Pancreas (tissue), 10 donors: ENCODE results near the gene PSMD13. TPM values are rescaled to one million over a fixed set of nuclear protein-coding genes. Genes with fewer than 3 reads are reported as not detected.
"Not testable (repeated sequence)": the region's sequence is repeated elsewhere in the genome, so short reads cannot be mapped to it uniquely, and the experiment has no call there.

Experiments
- ATAC-seq, 4 donors: fragments of 200-7000 bp; cut with Tn5 transposase; one replicate each; pipeline versions ENCODE4 v1.8.0 to v1.9.1; 2020; ENCODE audit warnings: mild to moderate bottlenecking in 4 of 4, moderate library complexity in 4 of 4
- DNase-seq, 6 donors: peaks; one replicate each; pipeline ENCODE4 v3.0.0-alpha.2; 2020
- FAIRE-seq: peaks from 2 replicates; lab custom pipeline; 2012; peaks lifted over from hg19 to GRCh38; lab: Jason Lieb, UNC
- H3K27ac ChIP-seq, 4 donors: fragments of 200-600 bp; sonication (generic); 1 replicate in 3 of 4; 2 replicates in 1 of 4; pipeline versions ENCODE4 v1.5.0 to v1.8.0; 2020
- H3K27me3 ChIP-seq, 4 donors: fragments of 200-600 bp; one replicate each; pipeline ENCODE4 v1.8.0; 2021
- H3K36me3 ChIP-seq, 3 donors: fragments of 200-600 bp; sonication (generic) in 1 of 3; one replicate each; pipeline versions ENCODE4 v1.5.0 to v1.8.0; 2020 to 2021
- H3K4me1 ChIP-seq, 3 donors: fragments of 200-600 bp; one replicate each; pipeline ENCODE4 v1.8.0; 2021
- H3K4me3 ChIP-seq, 4 donors: fragments of 200-600 bp; sonication (generic) in 2 of 4; one replicate each; pipeline versions ENCODE4 v1.5.0 to v1.8.0; 2020 to 2021
- H3K9me3 ChIP-seq, 4 donors: fragments of 200-600 bp; one replicate each; pipeline ENCODE4 v1.8.0; 2021
- CTCF ChIP-seq, 4 donors: fragments of 200-600 bp; sonication (generic) in 3 of 4; IDR thresholded peaks; one replicate each; pipeline versions ENCODE4 v1.5.0 to v1.8.0; 2021; ENCODE audit warnings: antibody characterized with exemption in 4 of 4
- WGBS, 2 donors: extraction: QIAGEN DNeasy Blood & Tissue Kit; methylation state at CpG; one replicate each; pipeline ENCODE4 v1.1.7; 2013; 5-methylcytosine and 5-hydroxymethylcytosine counted together
- intact Hi-C, 3 donors: fragments of 100-400 bp; cut with DNase I; formaldehyde crosslinking; loops; one replicate each; pipeline versions ENCODE4 v1.11.1 to v1.14.2; 2022
- polyA plus RNA-seq, 2 donors: library from polyadenylated mRNA; stranded (reverse); fragments of 200-250 nt; gene quantifications; one replicate each; pipeline ENCODE4 v1.2.3, GENCODE V29; 2013
- total RNA-seq, 6 donors: library from RNA; stranded (reverse); fragmentation: NEBNext Ultra II Directional in 4 of 6; extraction: Animal tissue kit (Norgen Biotek cat#: 25700) in 4 of 6; gene quantifications; one replicate each; pipeline versions ENCODE4 v1.2.1 to v1.2.4, GENCODE V29; 2021 to 2023
- donor health status: healthy with polysubstance abuse.
- donor health status: DM: no; HTN: no; CAD: no; lungs with moderate emphysema.
- donor health status: DM: no; HTN: no; CAD: no.
- donor health status: control.
- donor health status: control.
- donor health status: Bipolar disorder and iron deficiency.
- donor health status: DM: yes; HTN: yes; CAD: no.
- donor health status: DM: no; HTN: no; CAD: no.
- donor health status: DM: no; HTN: no; CAD: no.
- donor health status: DM: yes; HTN: yes; CAD: no.

Gene PSMD13
- total and polyA plus RNA-seq, 8 donors = 35.5 to 118 (median 47.0) TPM

- H3K36me3 ChIP-seq = no peaks in the 10 kb centered on the region
- no peak for TF ChIP-seq CTCF (IDR thresholded peaks at IDR 0.05)
- peaks cover 7 to 23% (median 9%) of the 10 kb centered on the region in 3 donors for H3K4me1 ChIP-seq
- no peaks in the 10 kb centered on the region for H3K27me3 ChIP-seq
- 0% methylated on average over 42 to 68 of the region's 70 CpGs for WGBS, 2 donors
- intact Hi-C loops = no loop called here
- H3K4me3 ChIP-seq = peak within 1 kb of the TSS; percentile 87 to 99 (median 92)
- ATAC-seq = peak; percentile 91 to 96 (median 93)
- H3K27ac ChIP-seq = peak within 1 kb of the TSS; percentile 83 to 95 (median 92)
- FAIRE-seq = no peak
- no peaks in the 10 kb centered on the region for H3K9me3 ChIP-seq
- DNase-seq = peak; percentile 84 to 94 (median 89)
These were observed 591 bp upstream of the PSMD13 start, which contains the start of gene SIRT3 for GRCh38 chr11:235997-236773. SIRT3 (minus strand) TSS chr11:236342; CDS start chr11:236328, 14 bp downstream.

- H3K4me1 ChIP-seq = peaks cover 7 to 23% (median 9%) of the 10 kb centered on the region in 3 donors
- H3K27me3 ChIP-seq, H3K36me3 ChIP-seq, FAIRE-seq, ATAC-seq, H3K4me3 ChIP-seq, intact Hi-C loops, H3K9me3 ChIP-seq, H3K27ac ChIP-seq, DNase-seq: not testable (repeated sequence)
- WGBS, 2 donors = 70 to 77% methylated on average over 7 of the region's 7 CpGs
These were observed 1.6 kb downstream of the PSMD13 start for GRCh38 chr11:238346-238745.

GRCh38 chr11:240315-240714 is 3.5 kb downstream of the PSMD13 start:
- TF ChIP-seq CTCF (IDR thresholded peaks at IDR 0.05) = no peak
- intact Hi-C loops = no loop called here
- WGBS, 2 donors = 25 to 38% methylated on average over 1 of the region's 1 CpG
- peaks cover 4 to 18% (median 7%) of the 10 kb centered on the region in 3 donors for H3K4me1 ChIP-seq
- no peaks in the 10 kb centered on the region for H3K9me3 ChIP-seq
- ATAC-seq (no peak), DNase-seq (no peak), FAIRE-seq (no peak)
- H3K27me3 ChIP-seq = no peaks in the 10 kb centered on the region
- H3K4me3 ChIP-seq = no peak overlapping the region
- no peak overlapping the region for H3K27ac ChIP-seq
- H3K36me3 ChIP-seq = peaks cover 0 to 17% (median 0%) of the 10 kb centered on the region in 3 donors

GRCh38 chr11:241634-242033 is 4.9 kb downstream of the PSMD13 start:
- Histone ChIP-seq H3K9me3 (no peaks in the 10 kb centered on the region), H3K4me3 (no peak overlapping the region), H3K27ac (no peak overlapping the region), H3K4me1 (peaks cover 4 to 15% (median 7%) of the 10 kb centered on the region in 3 donors), H3K27me3 (no peaks in the 10 kb centered on the region), H3K36me3 (peaks cover 0 to 25% (median 0%) of the 10 kb centered on the region in 3 donors)
- 91 to 92% methylated on average over 5 of the region's 5 CpGs for WGBS, 2 donors
- no peak for DNase-seq
- TF ChIP-seq CTCF (IDR thresholded peaks at IDR 0.05) = no peak
- intact Hi-C loops = no loop called here
- no peak for FAIRE-seq
- ATAC-seq = no peak

GRCh38 chr11:244376-244775 is 7.6 kb downstream of the PSMD13 start:
- Histone ChIP-seq H3K27me3 (no peaks in the 10 kb centered on the region), H3K4me3 (no peak overlapping the region), H3K4me1 (peaks cover 0 to 4% (median 0%) of the 10 kb centered on the region in 3 donors), H3K9me3 (no peaks in the 10 kb centered on the region), H3K27ac (no peak overlapping the region), H3K36me3 (peaks cover 0 to 46% (median 10%) of the 10 kb centered on the region in 3 donors)
- DNase-seq (no peak), FAIRE-seq (no peak), ATAC-seq (no peak)
- 90 to 93% methylated on average over 2 of the region's 2 CpGs for WGBS, 2 donors
- intact Hi-C loops = no loop called here
- TF ChIP-seq CTCF (IDR thresholded peaks at IDR 0.05) = no peak
